ENCODE measurements around the gene SLC43A1.

SLC43A1 gene

GRCh38 chr11:57477507-57478189 lies 37.9 kb downstream of the SLC43A1 start:
- no peak for DNase-seq

GRCh38 chr11:57476757-57477506 lies 38.6 kb downstream of the SLC43A1 start:
- DNase-seq = no peak

- DNase-seq = no peak
These were observed 39.3 kb downstream of the SLC43A1 start for GRCh38 chr11:57476047-57476756.

- DNase-seq = no peak
These were observed 39.8 kb downstream of the SLC43A1 start for GRCh38 chr11:57475671-57476046.

GRCh38 chr11:57475191-57475590 lies 40.3 kb downstream of the SLC43A1 start:
- DNase-seq = no peak

GRCh38 chr11:57474803-57475115 lies 40.7 kb downstream of the SLC43A1 start:
- DNase-seq = no peak

- DNase-seq = no peak
These were observed 41.3 kb downstream of the SLC43A1 start for GRCh38 chr11:57474017-57474802.

GRCh38 chr11:57473285-57473841 lies 42.1 kb downstream of the SLC43A1 start:
- no peak for DNase-seq

GRCh38 chr11:57471496-57471895 lies 44.0 kb downstream of the SLC43A1 start:
- DNase-seq = no peak

- no peak for DNase-seq
These were observed 46.2 kb downstream of the SLC43A1 start for GRCh38 chr11:57469268-57469667.

- no peak for DNase-seq
These were observed 47.2 kb downstream of the SLC43A1 start for GRCh38 chr11:57468276-57468675.

- no peak for DNase-seq
These were observed 47.9 kb downstream of the SLC43A1 start for GRCh38 chr11:57467508-57468157.

GRCh38 chr11:57466680-57467079 lies 48.8 kb downstream of the SLC43A1 start:
- DNase-seq = no peak

- DNase-seq = no peak
These were observed 50.8 kb downstream of the SLC43A1 start for GRCh38 chr11:57464539-57465181.

GRCh38 chr11:57463671-57464538 lies 51.6 kb downstream of the SLC43A1 start:
- no peak for DNase-seq

- no peak for DNase-seq
These were observed 52.9 kb downstream of the SLC43A1 start for GRCh38 chr11:57462597-57462996.

GRCh38 chr11:57461841-57462489 lies 53.5 kb downstream of the SLC43A1 start:
- DNase-seq = no peak

GRCh38 chr11:57460758-57461749 lies 54.4 kb downstream of the SLC43A1 start:
- no peak for DNase-seq
